Measurements from ENCODE around the gene POLR2I.

DNA sequence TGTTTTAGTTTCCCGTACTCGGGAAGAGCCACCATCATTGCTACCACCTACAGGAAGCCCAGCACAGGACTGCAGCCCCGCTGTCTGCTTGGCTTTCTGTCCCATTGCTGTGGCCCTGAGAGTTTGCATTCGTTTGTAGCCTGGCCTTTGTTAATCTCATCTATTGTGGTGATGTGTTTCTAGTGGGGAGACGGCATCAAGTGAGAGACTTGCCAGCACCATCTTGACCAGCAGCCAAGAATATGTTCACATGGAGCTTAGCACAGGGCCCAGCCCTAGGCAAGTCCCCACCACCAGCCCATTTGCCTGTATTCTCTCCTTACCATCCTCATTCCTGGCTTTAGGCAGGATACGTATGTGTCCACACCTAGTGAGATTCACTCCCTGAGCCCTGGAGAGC, 21.0 kb downstream of the POLR2I start:
- TF ChIP-seq, protein P1, sequence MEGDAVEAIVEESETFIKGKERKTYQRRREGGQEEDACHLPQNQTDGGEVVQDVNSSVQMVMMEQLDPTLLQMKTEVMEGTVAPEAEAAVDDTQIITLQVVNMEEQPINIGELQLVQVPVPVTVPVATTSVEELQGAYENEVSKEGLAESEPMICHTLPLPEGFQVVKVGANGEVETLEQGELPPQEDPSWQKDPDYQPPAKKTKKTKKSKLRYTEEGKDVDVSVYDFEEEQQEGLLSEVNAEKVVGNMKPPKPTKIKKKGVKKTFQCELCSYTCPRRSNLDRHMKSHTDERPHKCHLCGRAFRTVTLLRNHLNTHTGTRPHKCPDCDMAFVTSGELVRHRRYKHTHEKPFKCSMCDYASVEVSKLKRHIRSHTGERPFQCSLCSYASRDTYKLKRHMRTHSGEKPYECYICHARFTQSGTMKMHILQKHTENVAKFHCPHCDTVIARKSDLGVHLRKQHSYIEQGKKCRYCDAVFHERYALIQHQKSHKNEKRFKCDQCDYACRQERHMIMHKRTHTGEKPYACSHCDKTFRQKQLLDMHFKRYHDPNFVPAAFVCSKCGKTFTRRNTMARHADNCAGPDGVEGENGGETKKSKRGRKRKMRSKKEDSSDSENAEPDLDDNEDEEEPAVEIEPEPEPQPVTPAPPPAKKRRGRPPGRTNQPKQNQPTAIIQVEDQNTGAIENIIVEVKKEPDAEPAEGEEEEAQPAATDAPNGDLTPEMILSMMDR (conservative IDR thresholded peaks at IDR 0.05): no peak
- TF ChIP-seq ZFX (IDR thresholded peaks at IDR 0.05): no peak
